K562 (cell line): ENCODE data around the gene LIMK1. TPM values are rescaled to one million over a fixed set of nuclear protein-coding genes. Genes with fewer than 3 reads are reported as not detected.

Experiments
- ATAC-seq: fragments of 200-7000 bp; cut with Tn5 transposase; 3 replicates; pipeline ENCODE4 v1.9.1; 2020; ENCODE audit warnings: moderate library complexity
- BruUV-seq: library from RNA; stranded (reverse); fragments of 400-500 nt; replicated peaks from 2 replicates; lab custom pipeline; 2021; lab: Mats Ljungman, UMichigan
- CTCF ChIA-PET: fragments of 300-600 bp; formaldehyde crosslinking; extraction: SDS; loops from one replicate; lab custom pipeline; 2021; ENCODE audit warnings: low intra/inter-chr PET ratio; lab: Yijun Ruan, JAX
- POLR2A ChIA-PET: fragments of 300-600, 350-650 bp; sonication (Branson Sonifier 250); formaldehyde crosslinking; extraction: SDS; loops from one replicate; lab custom pipeline; 2021; ENCODE audit warnings: antibody characterized with exemption, inconsistent platforms; lab: Yijun Ruan, JAX
- DNase-seq, 4 experiments: peaks; one replicate each; pipeline versions ENCODE4 v3.0.0 to v3.0.0-alpha.2; 2011 to 2018; ENCODE audit warnings: low spot score in 3 of 4, mixed read lengths in 3 of 4; ENCODE audit errors: extremely low read depth in 1 of 4
- FAIRE-seq: peaks from 2 replicates; lab custom pipeline; 2011; peaks lifted over from hg19 to GRCh38; lab: Jason Lieb, UNC
- H2AFZ ChIP-seq: 2 replicates; pipeline ENCODE4 v1.6.0; 2011; ENCODE audit warnings: low read depth, low read length, control low read depth, inconsistent platforms
- H3K27ac ChIP-seq: fragments of 200-600 bp; 3 replicates; pipeline ENCODE4 v1.8.0; 2011; ENCODE audit warnings: low read depth, mild to moderate bottlenecking, control low read depth, inconsistent platforms, low read length, moderate library complexity, mixed read lengths; ENCODE audit errors: extremely low read depth
- H3K27me3 ChIP-seq, 2 experiments: fragments of 300-600 bp in 1 of 2; 2 replicates in 1 of 2; 3 replicates in 1 of 2; pipeline versions ENCODE4 v1.6.0 to v1.8.0; 2011; ENCODE audit warnings: inconsistent platforms in 2 of 2, low read length in 2 of 2, mild to moderate bottlenecking in 1 of 2, mixed read lengths in 1 of 2, moderate library complexity in 1 of 2; ENCODE audit not compliant: control insufficient read depth in 2 of 2, insufficient read depth in 2 of 2
- H3K36me3 ChIP-seq: fragments of 300-600 bp; 3 replicates; pipeline ENCODE4 v1.8.0; 2011; ENCODE audit warnings: mild to moderate bottlenecking, low read length, inconsistent platforms; ENCODE audit not compliant: control insufficient read depth, insufficient read depth
- H3K4me1 ChIP-seq, 2 experiments: fragments of 200-600 bp in 1 of 2; replicated peaks in 1 of 2; 2 replicates in 1 of 2; 3 replicates in 1 of 2; pipeline versions ENCODE4 v1.5.1 to v1.8.0; 2011; ENCODE audit warnings: inconsistent platforms in 2 of 2, low read length in 2 of 2, mild to moderate bottlenecking in 1 of 2, mixed read lengths in 1 of 2, moderate library complexity in 1 of 2; ENCODE audit not compliant: control insufficient read depth in 2 of 2, insufficient read depth in 2 of 2
- H3K4me2 ChIP-seq: 2 replicates; pipeline ENCODE4 v1.6.1; 2011; ENCODE audit warnings: low read length, control low read depth, inconsistent platforms, mixed read lengths; ENCODE audit not compliant: insufficient read depth
- H3K4me3 ChIP-seq: fragments of 200-600 bp; sonication (generic), shearing (Covaris generic); 2 replicates; pipeline ENCODE4 v1.5.1; 2016; ENCODE audit warnings: control low read depth, inconsistent platforms
- H3K79me2 ChIP-seq: fragments of 200-600 bp; 3 replicates; pipeline ENCODE4 v1.8.0; 2011; ENCODE audit warnings: low read length, inconsistent platforms; ENCODE audit not compliant: control insufficient read depth, insufficient read depth
- H3K9ac ChIP-seq, 2 experiments: 2 replicates each; pipeline versions ENCODE4 v1.6.0 to v1.6.1; 2011; ENCODE audit warnings: low read depth in 2 of 2, low read length in 2 of 2, control low read depth in 1 of 2, inconsistent platforms in 1 of 2, mild to moderate bottlenecking in 1 of 2, mixed read lengths in 1 of 2; ENCODE audit not compliant: insufficient read depth in 1 of 2
- H3K9me1 ChIP-seq: one replicate; pipeline ENCODE4 v1.6.0; 2011; ENCODE audit warnings: inconsistent platforms, mild to moderate bottlenecking, low read length, moderate library complexity; ENCODE audit not compliant: control insufficient read depth, insufficient read depth
- H3K9me3 ChIP-seq: replicated peaks from 2 replicates; pipeline ENCODE4 v1.5.1; 2011; ENCODE audit warnings: low read depth, low read length, inconsistent platforms; ENCODE audit not compliant: control insufficient read depth, insufficient read depth
- H4K20me1 ChIP-seq: replicated peaks from 2 replicates; pipeline ENCODE4 v1.6.1; 2011; ENCODE audit warnings: low read length, inconsistent platforms, mixed read lengths; ENCODE audit not compliant: control insufficient read depth, insufficient read depth
- PHF21A ChIP-seq: fragments of 450-650 bp; IDR thresholded peaks from 2 replicates; pipeline ENCODE4 v1.6.1; 2017; ENCODE audit warnings: low read depth, borderline replicate concordance
- RBFOX2 ChIP-seq: fragments of 200-400 bp; formaldehyde crosslinking; IDR thresholded peaks from 2 replicates; pipeline ENCODE4 v1.6.1; 2017; ENCODE audit warnings: low read depth, mild to moderate bottlenecking, low read length, moderate library complexity
- WHSC1 ChIP-seq: IDR thresholded peaks from one replicate; pipeline ENCODE4 v1.6.1; 2012; ENCODE audit warnings: low read length, control low read depth, inconsistent platforms
- ZNF436 ChIP-seq: fragments of 250-450, 450-650 bp; sonication (Bioruptor Pico); formaldehyde crosslinking; IDR thresholded peaks from 2 replicates; pipeline ENCODE4 v1.7.0; 2020; ENCODE audit warnings: mild to moderate bottlenecking
- WGBS: fragments of 100-300 bp; shearing (Covaris generic); methylation state at CpG from one replicate; pipeline ENCODE4 v1.1.6; 2016; ENCODE audit warnings: low coverage, mixed read lengths; ENCODE audit not compliant: insufficient coverage; ENCODE audit errors: missing lambda C conversion rate; 5-methylcytosine and 5-hydroxymethylcytosine counted together
- in situ Hi-C: fragments of 300-500 bp; cut with MboI; formaldehyde crosslinking; loops from 4 replicates; pipeline ENCODE4 v1.15.0; 2018; ENCODE audit warnings: inconsistent platforms, mixed read lengths
- intact Hi-C: fragments of 100-400 bp; cut with micrococcal nuclease; formaldehyde crosslinking; loops from 2 replicates; pipeline ENCODE4 v1.14.2; 2022
- polyA plus RNA-seq, 8 experiments: library from polyadenylated mRNA; depleted of rRNA in 4 of 8; stranded (reverse) in 5 of 8; unstranded in 3 of 8; fragments of >200 nt; fragmentation: Nextera tagmentation in 2 of 8; fragmentation: Illumina TruSeq in 1 of 8; extraction: Ambion mirVana in 2 of 8; extraction: Trizol in 1 of 8; gene quantifications; 2 replicates each; pipeline versions ENCODE4 v1.2.1 to v1.2.3, GENCODE V29; 2011 to 2014; ENCODE audit warnings: inconsistent platforms in 1 of 8, missing spikeins in 1 of 8
- total RNA-seq, 7 experiments: library from RNA; depleted of rRNA in 6 of 7; stranded (reverse); fragments of >200 nt in 6 of 7; fragmentation: Illumina TruSeq in 2 of 7; extraction: Trizol in 2 of 7; gene quantifications; 2 replicates each; pipeline versions ENCODE4 v1.2.1 to v1.2.3, GENCODE V29; 2011 to 2021; ENCODE audit warnings: low replicate concordance in 1 of 7
- TF ChIP-seq, protein P1 (sequence below): fragments of 450-650 bp; IDR thresholded peaks from 2 replicates; pipeline ENCODE4 v1.6.1; 2017; ENCODE audit warnings: antibody characterized with exemption, mild to moderate bottlenecking

LIMK1 gene
- total and polyA plus RNA-seq, 9 of the 15 experiments (the other 6 are each of a cell fraction or from before 2014, with no cell fraction given), result 0.14 to 30.0 (median 15.9) TPM

DNA sequence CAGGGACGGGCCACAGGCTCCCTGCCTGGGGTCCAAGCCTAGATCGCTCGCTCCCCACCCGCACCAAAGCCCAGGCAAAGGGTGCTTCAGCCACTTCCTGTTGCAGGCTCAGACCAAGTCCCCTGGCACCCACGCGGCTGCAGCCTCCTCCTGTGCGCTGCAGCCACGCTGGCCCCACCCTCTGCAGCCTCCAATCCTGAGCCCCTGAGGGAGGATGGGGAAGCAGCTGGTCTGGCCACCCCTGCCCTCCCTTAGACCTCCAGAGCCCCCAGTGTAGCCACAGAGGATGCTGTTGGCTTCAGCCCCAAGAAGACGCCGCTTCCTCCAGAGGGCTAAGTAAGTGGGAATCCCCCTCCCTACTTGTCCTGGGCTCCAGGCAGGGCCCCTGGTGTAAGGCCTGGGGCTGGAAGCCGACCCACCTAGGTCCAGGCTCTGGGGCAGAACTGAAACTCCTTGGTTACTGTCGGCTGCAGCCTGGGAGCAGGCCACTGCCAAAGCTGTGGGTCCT lies 9.4 kb downstream of the LIMK1 start:
- Histone ChIP-seq H3K9me3 (no peaks in the 10 kb centered on the region), H3K27me3 (no peaks in the 10 kb centered on the region), H3K79me2 (0 out of 3 replicates have a peak, but pooled peaks cover 3% of the 10 kb centered on the region), H3K9ac (peak overlapping the region in 1 of 2 experiments; percentile 75; a peak in 1 of 4 replicates), H3K4me1 (peaks cover 15 to 31% of the 10 kb centered on the region in 2 experiments), H2AFZ (no peak overlapping the region), H3K27ac (no peak overlapping the region), H3K4me3 (no peak overlapping the region), H3K9me1 (no peaks in the 10 kb centered on the region), H3K4me2 (no peak overlapping the region), H3K36me3 (peaks cover 34% of the 10 kb centered on the region; the same call in 2 of the 3 replicates), H4K20me1 (peaks cover 13% of the 10 kb centered on the region; the same call in 1 of the 2 replicates)
- FAIRE-seq, result no peak
- in situ Hi-C loops (no loop called here), intact Hi-C loops (no loop called here)
- BruUV-seq, result no TSS peak
- DNase-seq, result peak in 2 of 4 experiments; percentile 13 to 17
- no peak for TF ChIP-seq ZNF436 (CRISPR knock-in tag)
- TF ChIP-seq RBFOX2, result peak; percentile 11; the same call in 1 of the 2 replicates
- CTCF ChIA-PET, result no interaction called here
- no peak for ATAC-seq
- 86% methylated on average over 12 of the region's 12 CpGs for WGBS
- POLR2A ChIA-PET, result interaction anchor here (0.6 to 3.2 kb wide), 5 partner anchors 8 to 101 kb away, joined by 3 to 10 read pairs (median 4); partner anchors contain the start of gene LIMK1

DNA sequence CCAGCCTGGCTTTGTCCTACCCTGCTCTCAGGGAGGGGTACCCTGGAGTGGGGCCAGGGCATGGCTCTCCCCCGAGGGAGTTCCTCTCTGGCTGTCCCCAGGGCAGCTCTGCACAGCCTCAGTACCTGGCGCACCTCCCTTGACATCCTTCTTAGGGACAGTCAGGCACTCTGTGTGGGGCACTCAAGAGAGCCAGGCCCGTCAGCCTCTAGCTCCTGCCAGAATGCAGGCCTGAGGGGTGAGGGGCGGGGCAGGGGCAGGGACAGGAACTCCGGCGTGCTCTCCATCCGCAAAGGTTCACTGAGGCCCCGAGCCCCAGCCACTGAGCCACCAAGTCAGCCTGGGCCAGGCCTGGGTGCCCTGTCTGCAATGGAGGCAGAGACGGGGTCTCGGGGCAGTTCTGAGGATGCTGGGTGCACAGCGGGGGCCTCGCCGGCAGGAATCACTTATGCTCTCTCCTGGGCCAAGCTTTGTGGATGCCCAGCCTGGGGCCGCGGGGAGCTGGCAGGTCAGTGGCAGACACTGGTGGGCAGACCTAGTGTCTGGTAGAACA lies 10.1 kb downstream of the LIMK1 start:
- no peak for FAIRE-seq
- Histone ChIP-seq H3K9me1 (no peaks in the 10 kb centered on the region), H3K4me3 (no peak overlapping the region), H3K4me1 (peaks cover 15 to 31% of the 10 kb centered on the region in 2 experiments), H2AFZ (no peak overlapping the region), H3K4me2 (0 out of 2 replicates have a peak overlapping the region, but pooled peaks have one; percentile 36), H3K9ac (peak overlapping the region in 1 of 2 experiments; percentile 31; a peak in 1 of 4 replicates), H3K27me3 (no peaks in the 10 kb centered on the region), H3K27ac (peak overlapping the region; percentile 45; the same call in 1 of the 3 replicates), H3K36me3 (peaks cover 34% of the 10 kb centered on the region; the same call in 2 of the 3 replicates), H4K20me1 (peaks cover 13% of the 10 kb centered on the region; the same call in 1 of the 2 replicates), H3K79me2 (0 out of 3 replicates have a peak, but pooled peaks cover 3% of the 10 kb centered on the region), H3K9me3 (no peaks in the 10 kb centered on the region)
- WGBS, result 82% methylated on average over 10 of the region's 15 CpGs
- BruUV-seq, result no TSS peak
- in situ Hi-C loops, result no loop called here
- ChIA-PET CTCF (no interaction called here), POLR2A (interaction anchor here (0.6 to 3.2 kb wide), 3 partner anchors 10 to 100 kb away, joined by 3 to 10 read pairs (median 4); partner anchors contain the start of gene LIMK1)
- DNase-seq, result peak in 1 of 4 experiments; percentile 11
- TF ChIP-seq, protein P1, sequence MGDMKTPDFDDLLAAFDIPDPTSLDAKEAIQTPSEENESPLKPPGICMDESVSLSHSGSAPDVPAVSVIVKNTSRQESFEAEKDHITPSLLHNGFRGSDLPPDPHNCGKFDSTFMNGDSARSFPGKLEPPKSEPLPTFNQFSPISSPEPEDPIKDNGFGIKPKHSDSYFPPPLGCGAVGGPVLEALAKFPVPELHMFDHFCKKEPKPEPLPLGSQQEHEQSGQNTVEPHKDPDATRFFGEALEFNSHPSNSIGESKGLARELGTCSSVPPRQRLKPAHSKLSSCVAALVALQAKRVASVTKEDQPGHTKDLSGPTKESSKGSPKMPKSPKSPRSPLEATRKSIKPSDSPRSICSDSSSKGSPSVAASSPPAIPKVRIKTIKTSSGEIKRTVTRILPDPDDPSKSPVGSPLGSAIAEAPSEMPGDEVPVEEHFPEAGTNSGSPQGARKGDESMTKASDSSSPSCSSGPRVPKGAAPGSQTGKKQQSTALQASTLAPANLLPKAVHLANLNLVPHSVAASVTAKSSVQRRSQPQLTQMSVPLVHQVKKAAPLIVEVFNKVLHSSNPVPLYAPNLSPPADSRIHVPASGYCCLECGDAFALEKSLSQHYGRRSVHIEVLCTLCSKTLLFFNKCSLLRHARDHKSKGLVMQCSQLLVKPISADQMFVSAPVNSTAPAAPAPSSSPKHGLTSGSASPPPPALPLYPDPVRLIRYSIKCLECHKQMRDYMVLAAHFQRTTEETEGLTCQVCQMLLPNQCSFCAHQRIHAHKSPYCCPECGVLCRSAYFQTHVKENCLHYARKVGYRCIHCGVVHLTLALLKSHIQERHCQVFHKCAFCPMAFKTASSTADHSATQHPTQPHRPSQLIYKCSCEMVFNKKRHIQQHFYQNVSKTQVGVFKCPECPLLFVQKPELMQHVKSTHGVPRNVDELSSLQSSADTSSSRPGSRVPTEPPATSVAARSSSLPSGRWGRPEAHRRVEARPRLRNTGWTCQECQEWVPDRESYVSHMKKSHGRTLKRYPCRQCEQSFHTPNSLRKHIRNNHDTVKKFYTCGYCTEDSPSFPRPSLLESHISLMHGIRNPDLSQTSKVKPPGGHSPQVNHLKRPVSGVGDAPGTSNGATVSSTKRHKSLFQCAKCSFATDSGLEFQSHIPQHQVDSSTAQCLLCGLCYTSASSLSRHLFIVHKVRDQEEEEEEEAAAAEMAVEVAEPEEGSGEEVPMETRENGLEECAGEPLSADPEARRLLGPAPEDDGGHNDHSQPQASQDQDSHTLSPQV, result no peak; the same call in 1 of the 2 replicates
- TF ChIP-seq RBFOX2, result peak; percentile 32; the same call in 1 of the 2 replicates
- no peak for TF ChIP-seq WHSC1
- TF ChIP-seq PHF21A, result no peak
- ATAC-seq, result peak; percentile 9; the same call in 1 of the 3 replicates
- intact Hi-C loops, result no loop called here
